Astrocyte (in vitro differentiated cells and primary cell): ENCODE data around the gene OXGR1. TPM values are rescaled to one million over a fixed set of nuclear protein-coding genes. Genes with fewer than 3 reads are reported as not detected.

Experiments
- DNase-seq: peaks from one replicate; pipeline ENCODE4 v3.0.0-alpha.2; 2010; ENCODE audit warnings: low read depth
- FAIRE-seq: peaks from 2 replicates; lab custom pipeline; 2011; peaks lifted over from hg19 to GRCh38; lab: Jason Lieb, UNC
- H2AFZ ChIP-seq: 2 replicates; pipeline ENCODE4 v1.6.0; 2012; ENCODE audit warnings: low read depth, low read length, inconsistent platforms
- H3K27ac ChIP-seq: 2 replicates; pipeline ENCODE4 v1.5.1; 2011; ENCODE audit warnings: low read depth, low read length, inconsistent platforms
- H3K27me3 ChIP-seq: 2 replicates; pipeline ENCODE4 v1.6.0; 2011; ENCODE audit warnings: low read length, inconsistent platforms; ENCODE audit not compliant: insufficient read depth
- H3K36me3 ChIP-seq: 2 replicates; pipeline ENCODE4 v1.5.1; 2011; ENCODE audit warnings: low read length, inconsistent platforms; ENCODE audit not compliant: insufficient read depth
- H3K4me1 ChIP-seq: 2 replicates; pipeline ENCODE4 v1.5.1; 2011; ENCODE audit warnings: low read length, inconsistent platforms; ENCODE audit not compliant: insufficient read depth
- H3K4me2 ChIP-seq: 2 replicates; pipeline ENCODE4 v1.6.0; 2012; ENCODE audit warnings: low read length, inconsistent platforms
- H3K4me3 ChIP-seq: 2 replicates; pipeline ENCODE4 v1.5.1; 2011; ENCODE audit warnings: low read depth, mild to moderate bottlenecking, low read length, inconsistent platforms; ENCODE audit not compliant: insufficient read depth
- H3K79me2 ChIP-seq: 2 replicates; pipeline ENCODE4 v1.6.0; 2012; ENCODE audit warnings: mild to moderate bottlenecking, low read length, inconsistent platforms; ENCODE audit not compliant: insufficient read depth
- H3K9ac ChIP-seq: 2 replicates; pipeline ENCODE4 v1.6.0; 2012; ENCODE audit warnings: mild to moderate bottlenecking, low read length, inconsistent platforms
- H3K9me3 ChIP-seq: 2 replicates; pipeline ENCODE4 v1.5.1; 2012; ENCODE audit warnings: low read depth, mild to moderate bottlenecking, low read length, inconsistent platforms; ENCODE audit not compliant: insufficient read depth
- H4K20me1 ChIP-seq: 2 replicates; pipeline ENCODE4 v1.6.0; 2012; ENCODE audit warnings: low read length, inconsistent platforms; ENCODE audit not compliant: insufficient read depth
- H3K27ac Mint-ChIP-seq: one replicate; pipeline ENCODE4 v1.8.0; 2021; ENCODE audit warnings: mild to moderate bottlenecking, mixed read lengths; ENCODE audit not compliant: unreplicated experiment
- H3K27me3 Mint-ChIP-seq: one replicate; pipeline ENCODE4 v1.8.0; 2021; ENCODE audit warnings: low read depth, mixed read lengths; ENCODE audit not compliant: unreplicated experiment
- H3K36me3 Mint-ChIP-seq: one replicate; pipeline ENCODE4 v1.8.0; 2021; ENCODE audit warnings: low read depth, mixed read lengths; ENCODE audit not compliant: unreplicated experiment
- H3K4me1 Mint-ChIP-seq: one replicate; pipeline ENCODE4 v1.8.0; 2021; ENCODE audit warnings: low read depth, mixed read lengths; ENCODE audit not compliant: unreplicated experiment
- H3K4me3 Mint-ChIP-seq: one replicate; pipeline ENCODE4 v1.8.0; 2021; ENCODE audit warnings: mild to moderate bottlenecking, moderate library complexity, mixed read lengths; ENCODE audit not compliant: unreplicated experiment
- H3K9me3 Mint-ChIP-seq: one replicate; pipeline ENCODE4 v1.8.0; 2021; ENCODE audit warnings: mild to moderate bottlenecking, mixed read lengths; ENCODE audit not compliant: unreplicated experiment
- EZH2 ChIP-seq: IDR thresholded peaks from 2 replicates; pipeline ENCODE4 v1.6.1; 2012; ENCODE audit warnings: mild to moderate bottlenecking, low read length, inconsistent platforms; ENCODE audit not compliant: insufficient read depth
- total RNA-seq: library from RNA; stranded (reverse); gene quantifications from 2 replicates; pipeline ENCODE4 v1.2.1, GENCODE V29; 2021
- TF ChIP-seq, protein P1 (sequence below): IDR thresholded peaks from 2 replicates; pipeline ENCODE4 v1.5.1; 2011; ENCODE audit warnings: low read depth, mild to moderate bottlenecking, inconsistent platforms, low read length, moderate library complexity; ENCODE audit not compliant: insufficient read depth

Gene OXGR1
- total RNA-seq, 1 donor from 2014 or later = 0.39 TPM

DNA sequence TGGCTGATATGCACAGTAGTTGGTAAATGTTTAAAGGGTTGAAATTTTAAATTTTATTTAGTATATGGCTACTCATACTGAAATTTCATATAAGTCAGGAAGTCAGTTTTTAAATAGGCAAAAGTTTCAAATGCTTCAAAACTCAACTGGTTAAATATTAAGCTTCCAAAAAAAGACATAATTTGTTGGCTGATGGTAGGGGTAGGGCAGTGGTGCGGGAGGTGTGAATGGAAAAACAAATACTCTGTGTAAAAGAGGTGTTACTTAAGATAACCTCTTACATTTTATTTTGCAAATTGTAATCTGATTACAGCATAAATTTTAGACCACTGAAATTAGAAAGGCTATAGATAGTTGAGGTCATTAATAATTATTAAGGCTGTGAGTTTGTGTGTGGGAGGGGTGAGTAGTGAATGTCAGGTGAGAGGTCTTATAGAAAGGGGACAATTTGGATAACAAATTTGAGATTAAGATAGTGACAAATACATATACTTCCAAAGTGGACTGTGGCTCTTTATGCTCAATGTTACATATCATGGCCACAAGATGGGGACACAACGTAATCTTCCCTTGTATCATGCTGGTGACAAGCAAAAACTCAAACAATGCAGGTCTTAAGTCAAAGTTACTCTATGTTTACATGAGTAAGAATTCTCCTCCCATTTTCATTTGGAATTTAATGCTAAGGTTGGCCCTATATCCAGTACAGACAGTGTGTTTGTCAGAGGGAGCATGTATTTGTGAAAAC, 36.6 kb upstream of the OXGR1 start:
- Histone ChIP-seq H3K36me3 (no peaks in the 10 kb centered on the region), H3K79me2 (no peaks in the 10 kb centered on the region), H3K9ac (no peak overlapping the region), H3K4me2 (no peak overlapping the region), H3K27me3 (no peaks in the 10 kb centered on the region), H4K20me1 (no peaks in the 10 kb centered on the region), H3K4me3 (no peak overlapping the region), H3K27ac (no peak overlapping the region), H2AFZ (no peak overlapping the region), H3K4me1 (no peaks in the 10 kb centered on the region), H3K9me3 (no peaks in the 10 kb centered on the region)
- peak overlapping the region; percentile 37 for H3K27ac Mint-ChIP-seq
- TF ChIP-seq, protein P1, sequence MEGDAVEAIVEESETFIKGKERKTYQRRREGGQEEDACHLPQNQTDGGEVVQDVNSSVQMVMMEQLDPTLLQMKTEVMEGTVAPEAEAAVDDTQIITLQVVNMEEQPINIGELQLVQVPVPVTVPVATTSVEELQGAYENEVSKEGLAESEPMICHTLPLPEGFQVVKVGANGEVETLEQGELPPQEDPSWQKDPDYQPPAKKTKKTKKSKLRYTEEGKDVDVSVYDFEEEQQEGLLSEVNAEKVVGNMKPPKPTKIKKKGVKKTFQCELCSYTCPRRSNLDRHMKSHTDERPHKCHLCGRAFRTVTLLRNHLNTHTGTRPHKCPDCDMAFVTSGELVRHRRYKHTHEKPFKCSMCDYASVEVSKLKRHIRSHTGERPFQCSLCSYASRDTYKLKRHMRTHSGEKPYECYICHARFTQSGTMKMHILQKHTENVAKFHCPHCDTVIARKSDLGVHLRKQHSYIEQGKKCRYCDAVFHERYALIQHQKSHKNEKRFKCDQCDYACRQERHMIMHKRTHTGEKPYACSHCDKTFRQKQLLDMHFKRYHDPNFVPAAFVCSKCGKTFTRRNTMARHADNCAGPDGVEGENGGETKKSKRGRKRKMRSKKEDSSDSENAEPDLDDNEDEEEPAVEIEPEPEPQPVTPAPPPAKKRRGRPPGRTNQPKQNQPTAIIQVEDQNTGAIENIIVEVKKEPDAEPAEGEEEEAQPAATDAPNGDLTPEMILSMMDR = peak; percentile 44
- TF ChIP-seq EZH2 = no peak
- DNase-seq (peak; percentile 52), FAIRE-seq (peak; percentile 56)
- no peak overlapping the region for H3K4me3 Mint-ChIP-seq
- H3K9me3 Mint-ChIP-seq = peaks cover 4% of the 10 kb centered on the region
- H3K27me3 Mint-ChIP-seq = no peaks in the 10 kb centered on the region
- H3K36me3 Mint-ChIP-seq = no peaks in the 10 kb centered on the region
- peaks cover 17% of the 10 kb centered on the region for H3K4me1 Mint-ChIP-seq

- no peak overlapping the region for H3K4me3 ChIP-seq
- H3K9ac ChIP-seq = no peak overlapping the region
- no peak overlapping the region for H3K4me3 Mint-ChIP-seq
- FAIRE-seq (peak; percentile 66), DNase-seq (peak; percentile 12)
- TF ChIP-seq, protein P1 = peak; percentile 97
- no peak for TF ChIP-seq EZH2
- no peaks in the 10 kb centered on the region for H4K20me1 ChIP-seq
- H3K36me3 ChIP-seq = no peaks in the 10 kb centered on the region
- H3K4me1 ChIP-seq = no peaks in the 10 kb centered on the region
- no peaks in the 10 kb centered on the region for H3K27me3 ChIP-seq
- no peaks in the 10 kb centered on the region for H3K27me3 Mint-ChIP-seq
- no peaks in the 10 kb centered on the region for H3K79me2 ChIP-seq
- peaks cover 2% of the 10 kb centered on the region for H3K9me3 Mint-ChIP-seq
- no peaks in the 10 kb centered on the region for H3K36me3 Mint-ChIP-seq
- H3K27ac ChIP-seq = no peak overlapping the region
- H2AFZ ChIP-seq = no peak overlapping the region
- no peak overlapping the region for H3K27ac Mint-ChIP-seq
- no peaks in the 10 kb centered on the region for H3K9me3 ChIP-seq
- H3K4me2 ChIP-seq = no peak overlapping the region
- peaks cover 17% of the 10 kb centered on the region for H3K4me1 Mint-ChIP-seq
Observed at GRCh38 chr13:97028441-97029299, 34.4 kb upstream of the OXGR1 start.
